ENCODE measurements around the gene CCDC187. TPM values are rescaled to one million over a fixed set of nuclear protein-coding genes. Genes with fewer than 3 reads are reported as not detected.

CCDC187 gene
- total and polyA plus RNA-seq, 2 of the 8 experiments (the other 6 are each of a cell fraction or from before 2014, with no cell fraction given): 0.02 TPM; not detected in 1

GRCh38 chr9:136278221-136278620 is 25.7 kb downstream of the CCDC187 start:
- DNase-seq (ENCODE audit: low read depth in 1 of 2, low spot score in 2 of 2): no peak
- Histone ChIP-seq H3K14ac (ENCODE audit: insufficient read length) (no peak overlapping the region), H3K36me3 (ENCODE audit: control insufficient read depth in 2 of 4, insufficient read depth in 4 of 4, low read length in 3 of 4) (no peaks in the 10 kb centered on the region), H2BK20ac (ENCODE audit: low read length) (no peak overlapping the region), H2BK15ac (ENCODE audit: low read length) (no peak overlapping the region), H3K4me3 (ENCODE audit: extremely low read depth in 1 of 4, insufficient read depth in 2 of 4, low read depth in 3 of 4, low read length in 4 of 4) (no peak overlapping the region), H3K27me3 (replicated peaks in 1 of 4; ENCODE audit: control insufficient read depth in 3 of 4, extremely low read depth in 1 of 4, insufficient read depth in 3 of 4, low read length in 3 of 4) (no peaks in the 10 kb centered on the region), H3K79me2 (ENCODE audit: control insufficient read depth in 1 of 2, insufficient read depth in 2 of 2, low read length in 2 of 2) (no peaks in the 10 kb centered on the region), H3K4me2 (ENCODE audit: insufficient read depth in 1 of 2, low read depth in 2 of 2, low read length in 2 of 2) (no peak overlapping the region), H3K23ac (ENCODE audit: insufficient read length) (no peak overlapping the region), H2AK5ac (ENCODE audit: low read depth, low read length) (no peak overlapping the region), H3K4me1 (replicated peaks in 1 of 4; ENCODE audit: control insufficient read depth in 3 of 4, insufficient read depth in 4 of 4, low read length in 3 of 4) (no peaks in the 10 kb centered on the region; a peak in 2 of 7 replicates), H3K9me3 (ENCODE audit: insufficient read depth in 2 of 2, low read depth in 1 of 2, low read length in 1 of 2) (no peaks in the 10 kb centered on the region), H4K91ac (replicated peaks; ENCODE audit: insufficient read length, low read length) (no peak overlapping the region), H4K5ac (ENCODE audit: insufficient read length, low read depth, low read length) (no peak overlapping the region), H4K20me1 (replicated peaks in 1 of 2; ENCODE audit: control insufficient read depth in 1 of 2, insufficient read depth in 2 of 2, low read length in 2 of 2) (no peaks in the 10 kb centered on the region), H2BK12ac (ENCODE audit: low read depth, low read length) (0 out of 2 replicates have a peak overlapping the region, but pooled peaks have one; percentile 17), H2BK5ac (ENCODE audit: low read depth, low read length) (no peak overlapping the region), H4K8ac (ENCODE audit: extremely low read depth, insufficient read depth, low read length) (peak overlapping the region; percentile 45; the same call in 1 of the 2 replicates), H3K27ac (ENCODE audit: low read depth, low read length) (no peak overlapping the region), H3K18ac (ENCODE audit: extremely low read depth, low read length) (no peak overlapping the region), H3K79me1 (ENCODE audit: low read depth, low read length) (no peaks in the 10 kb centered on the region), H3K23me2 (ENCODE audit: low read depth, low read length) (no peaks in the 10 kb centered on the region), H3K9ac (replicated peaks in 1 of 4; ENCODE audit: extremely low read depth in 1 of 4, low read depth in 3 of 4, low read length in 3 of 4) (no peak overlapping the region), H2BK120ac (replicated peaks; ENCODE audit: low read depth, low read length) (no peak overlapping the region), H3K56ac (replicated peaks; ENCODE audit: insufficient read length, low read depth, low read length) (no peak overlapping the region), H3K4ac (replicated peaks; ENCODE audit: insufficient read length, low read depth, low read length) (no peak overlapping the region), H2AFZ (ENCODE audit: low read length) (no peak overlapping the region)
- WGBS, 2 experiments (ENCODE audit: extremely low coverage in 1 of 2, insufficient coverage in 1 of 2, insufficient read length in 1 of 2, insufficient replicate concordance in 2 of 2, low coverage in 1 of 2, low lambda C conversion rate in 2 of 2, missing lambda C conversion rate in 1 of 2): 85% methylated on average over 9 of the region's 9 CpGs; no CpG with 5 or more reads in 1 of the 2 experiments
- ChIA-PET CTCF (ENCODE audit: partially characterized antibody) (interaction anchor here (0.8 to 3.0 kb wide), 18 partner anchors 9 to 262 kb away, joined by 3 to 21 read pairs (median 4); partner anchors contain the start of gene CCDC187), POLR2A (ENCODE audit: partially characterized antibody) (interaction anchor here (0.7 to 0.8 kb wide), 2 partner anchors 48 to 261 kb away, joined by 3 read pairs; no protein-coding TSS in a partner anchor)
- no peak for FAIRE-seq
